Thyroid gland (tissue), 4 donors: ENCODE results near the gene KRTAP5-4. TPM values are rescaled to one million over a fixed set of nuclear protein-coding genes. Genes with fewer than 3 reads are reported as not detected.

Experiments used
- DNase-seq, 2 donors: peaks; one replicate each; pipeline ENCODE4 v3.0.0-alpha.2; 2019
- H3K27ac ChIP-seq, 3 donors: fragments of 200-600 bp; sonication (generic); 1 replicate in 2 of 3; 2 replicates in 1 of 3; pipeline ENCODE4 v1.5.1; 2016 to 2019; ENCODE audit warnings: mild to moderate bottlenecking in 1 of 3, moderate library complexity in 1 of 3
- H3K27me3 ChIP-seq: fragments of 200-600 bp; sonication (generic); one replicate; pipeline ENCODE4 v1.5.1; 2019
- H3K36me3 ChIP-seq, 2 donors: fragments of 200-600 bp; sonication (generic); one replicate each; pipeline ENCODE4 v1.5.1; 2016 to 2019
- H3K4me1 ChIP-seq, 2 donors: fragments of 200-600 bp; sonication (generic); one replicate each; pipeline ENCODE4 v1.5.1; 2017 to 2019
- H3K4me3 ChIP-seq, 3 donors: fragments of 200-600 bp; sonication (generic); replicated peaks in 1 of 3; 1 replicate in 2 of 3; 2 replicates in 1 of 3; pipeline ENCODE4 v1.5.1; 2016; ENCODE audit warnings: mild to moderate bottlenecking in 1 of 3
- H3K9me3 ChIP-seq: fragments of 200-600 bp; sonication (generic); one replicate; pipeline ENCODE4 v1.5.1; 2017
- CTCF ChIP-seq, 6 experiments: fragments of 200-600 bp in 3 of 6; fragments of 450-650 bp in 3 of 6; sonication (generic) in 3 of 6; IDR thresholded peaks; one replicate each; pipeline ENCODE4 v1.5.1; 2016 to 2019; ENCODE audit warnings: antibody characterized with exemption in 6 of 6, mild to moderate bottlenecking in 2 of 6, inconsistent platforms in 1 of 6, moderate library complexity in 1 of 6
- POLR2A ChIP-seq, 2 donors: fragments of 450-650 bp; IDR thresholded peaks; one replicate each; pipeline ENCODE4 v1.6.1; 2017; ENCODE audit warnings: antibody characterized with exemption in 2 of 2, mild to moderate bottlenecking in 2 of 2, moderate library complexity in 1 of 2
- WGBS, 2 donors: methylation state at CpG; one replicate each; pipeline ENCODE4 v1.1.5; 2017; 5-methylcytosine and 5-hydroxymethylcytosine counted together
- intact Hi-C: fragments of 100-400 bp; cut with DNase I; formaldehyde crosslinking; loops from one replicate; pipeline ENCODE4 v1.15.1; 2023
- total RNA-seq, 4 donors: library from RNA; depleted of rRNA; stranded (reverse); fragments of >200 nt; gene quantifications; one replicate each; pipeline ENCODE4 v1.2.3, GENCODE V29; 2016

The KRTAP5-4 gene
- total RNA-seq, 4 donors from 2014 or later = not detected

GRCh38 chr11:1652442-1652770, 30.5 kb upstream of the KRTAP5-4 start:
- no peaks in the 10 kb centered on the region for H3K36me3 ChIP-seq
- no peaks in the 10 kb centered on the region for H3K4me1 ChIP-seq
- TF ChIP-seq POLR2A (IDR thresholded peaks at IDR 0.05) (no peak), CTCF (IDR thresholded peaks at IDR 0.05) (no peak)
- H3K27me3 ChIP-seq = no peaks in the 10 kb centered on the region
- no peak overlapping the region for H3K4me3 ChIP-seq
- WGBS, 2 donors = 49 to 52% methylated on average over 20 of the region's 20 CpGs
- H3K9me3 ChIP-seq = no peaks in the 10 kb centered on the region
- no peak overlapping the region for H3K27ac ChIP-seq
- intact Hi-C loops = loop anchor here (5.0 kb wide), 1 partner anchor 180 kb away; the partner anchor contains the start of gene SYT8
- DNase-seq = no peak

- no peaks in the 10 kb centered on the region for H3K27me3 ChIP-seq
- H3K36me3 ChIP-seq = no peaks in the 10 kb centered on the region
- H3K4me3 ChIP-seq = no peak overlapping the region
- no peaks in the 10 kb centered on the region for H3K4me1 ChIP-seq
- WGBS, 2 donors = 74 to 79% methylated on average over 13 to 19 of the region's 19 CpGs
- TF ChIP-seq POLR2A (IDR thresholded peaks at IDR 0.05) (no peak), CTCF (IDR thresholded peaks at IDR 0.05) (no peak)
- intact Hi-C loops = loop anchor here (5.0 kb wide), 1 partner anchor 180 kb away; the partner anchor contains the start of gene SYT8
- DNase-seq = no peak
- H3K9me3 ChIP-seq = no peaks in the 10 kb centered on the region
- no peak overlapping the region for H3K27ac ChIP-seq
Measured at GRCh38 chr11:1652026-1652425, 30.1 kb upstream of the KRTAP5-4 start.

- no peak overlapping the region for H3K27ac ChIP-seq
- no peaks in the 10 kb centered on the region for H3K36me3 ChIP-seq
- no peaks in the 10 kb centered on the region for H3K4me1 ChIP-seq
- intact Hi-C loops = loop anchor here (5.0 kb wide), 1 partner anchor 181 kb away; the partner anchor contains the start of gene SYT8
- no peaks in the 10 kb centered on the region for H3K9me3 ChIP-seq
- H3K4me3 ChIP-seq = no peak overlapping the region
- no peak for DNase-seq
- WGBS, 2 donors = 87 to 93% methylated on average over 7 of the region's 7 CpGs
- H3K27me3 ChIP-seq = no peaks in the 10 kb centered on the region
- TF ChIP-seq POLR2A (IDR thresholded peaks at IDR 0.05) (no peak), CTCF (IDR thresholded peaks at IDR 0.05) (no peak)
Measured at GRCh38 chr11:1651411-1651980, 29.6 kb upstream of the KRTAP5-4 start.

GRCh38 chr11:1650918-1651262, 29.0 kb upstream of the KRTAP5-4 start:
- no peaks in the 10 kb centered on the region for H3K36me3 ChIP-seq
- no peaks in the 10 kb centered on the region for H3K27me3 ChIP-seq
- H3K4me3 ChIP-seq = no peak overlapping the region
- no peak overlapping the region for H3K27ac ChIP-seq
- TF ChIP-seq POLR2A (IDR thresholded peaks at IDR 0.05) = no peak
- TF ChIP-seq CTCF (IDR thresholded peaks at IDR 0.05) = no peak
- DNase-seq = no peak
- 51 to 61% methylated on average over 5 of the region's 5 CpGs for WGBS, 2 donors
- no peaks in the 10 kb centered on the region for H3K9me3 ChIP-seq
- intact Hi-C loops = loop anchor here (5.0 kb wide), 1 partner anchor 181 kb away; the partner anchor contains the start of gene SYT8
- no peaks in the 10 kb centered on the region for H3K4me1 ChIP-seq

GRCh38 chr11:1650034-1650917, 28.3 kb upstream of the KRTAP5-4 start:
- Histone ChIP-seq H3K4me1 (no peaks in the 10 kb centered on the region), H3K36me3 (no peaks in the 10 kb centered on the region), H3K4me3 (no peak overlapping the region), H3K27ac (no peak overlapping the region), H3K27me3 (no peaks in the 10 kb centered on the region), H3K9me3 (no peaks in the 10 kb centered on the region)
- TF ChIP-seq POLR2A (IDR thresholded peaks at IDR 0.05) = no peak
- TF ChIP-seq CTCF (IDR thresholded peaks at IDR 0.05) = no peak
- intact Hi-C loops = loop anchor here (5.0 kb wide), 1 partner anchor 182 kb away; the partner anchor contains the start of gene SYT8
- DNase-seq = no peak
- WGBS, 2 donors = 71 to 84% methylated on average over 12 to 15 of the region's 15 CpGs
